T1000 (cell line): ENCODE measurements around the gene OR2T1.
"Not testable (repeated sequence)": the region's sequence is repeated elsewhere in the genome, so short reads cannot be mapped to it uniquely, and the experiment has no call there.

Source experiments
- DNase-seq: peaks from one replicate; lab custom pipeline; 2025; ENCODE audit warnings: mixed read lengths; lab: John Stamatoyannopoulos, UW

Gene OR2T1

GRCh38 chr1:248436303-248436702 is 33.5 kb downstream of the OR2T1 start:
- DNase-seq = not testable (repeated sequence)

DNA sequence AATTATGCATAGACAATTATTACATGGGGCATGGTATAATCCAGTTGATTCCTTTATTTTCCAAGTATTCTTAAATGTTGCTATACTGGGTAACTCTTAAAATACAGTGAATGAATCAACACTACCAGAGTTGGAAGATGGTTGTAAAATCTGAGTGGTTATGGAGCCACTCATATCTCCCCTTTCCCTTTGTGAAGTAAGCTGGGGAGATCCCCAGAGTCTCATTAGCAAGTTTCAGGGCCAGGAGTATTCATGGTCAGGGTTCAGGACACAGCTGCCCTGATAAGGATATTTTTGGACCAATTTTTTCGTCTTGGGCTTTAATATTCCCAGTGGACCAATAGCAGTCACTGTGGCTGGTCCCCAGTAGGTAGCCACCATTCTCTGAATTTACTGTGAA is 35.8 kb downstream of the OR2T1 start:
- not testable (repeated sequence) for DNase-seq

- not testable (repeated sequence) for DNase-seq
Observed at GRCh38 chr1:248439283-248439682, 36.4 kb downstream of the OR2T1 start.

- DNase-seq = not testable (repeated sequence)
Observed at GRCh38 chr1:248442500-248443277, 39.8 kb downstream of the OR2T1 start.

- DNase-seq = not testable (repeated sequence)
Observed at GRCh38 chr1:248444603-248445002, 41.8 kb downstream of the OR2T1 start.

- not testable (repeated sequence) for DNase-seq
Observed at GRCh38 chr1:248445399-248445798, 42.6 kb downstream of the OR2T1 start, which contains the start of gene OR2T2. OR2T2 (plus strand) TSS chr1:248445637; CDS start chr1:248452798, 7,161 bp downstream.

DNA sequence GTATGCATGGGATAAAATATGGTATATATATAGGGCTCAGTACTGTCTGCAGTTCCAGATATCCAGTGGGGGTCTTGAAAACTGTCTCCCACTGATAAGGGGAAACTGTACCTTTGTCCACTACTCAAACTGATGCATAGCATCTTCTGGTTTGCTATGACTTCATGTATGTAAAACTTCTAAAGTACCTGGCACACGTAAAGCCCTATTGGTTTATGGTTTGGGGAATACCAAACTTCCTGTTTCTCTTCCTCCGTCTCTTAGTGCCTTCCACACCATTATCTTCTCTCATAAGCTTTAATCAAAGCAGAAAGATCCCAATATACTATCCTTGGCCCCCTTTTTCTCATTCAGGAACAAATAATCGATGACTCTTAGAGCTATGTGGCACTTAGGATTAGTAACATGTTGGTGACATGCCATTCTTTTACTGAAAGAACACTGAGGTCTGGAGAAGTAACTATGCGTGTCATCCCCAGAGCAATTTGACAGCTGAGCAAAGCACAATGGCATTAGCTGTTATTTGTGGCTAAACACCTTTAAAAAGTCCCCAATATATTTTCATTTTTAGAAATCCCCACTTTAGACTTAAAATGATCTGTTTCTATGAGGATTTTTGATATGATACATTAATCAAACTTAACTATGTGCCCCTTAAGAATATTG is 45.7 kb downstream of the OR2T1 start:
- DNase-seq = not testable (repeated sequence)

GRCh38 chr1:248449821-248450465 is 47.1 kb downstream of the OR2T1 start:
- not testable (repeated sequence) for DNase-seq

GRCh38 chr1:248450466-248451145 is 47.8 kb downstream of the OR2T1 start:
- DNase-seq = not testable (repeated sequence)

DNA sequence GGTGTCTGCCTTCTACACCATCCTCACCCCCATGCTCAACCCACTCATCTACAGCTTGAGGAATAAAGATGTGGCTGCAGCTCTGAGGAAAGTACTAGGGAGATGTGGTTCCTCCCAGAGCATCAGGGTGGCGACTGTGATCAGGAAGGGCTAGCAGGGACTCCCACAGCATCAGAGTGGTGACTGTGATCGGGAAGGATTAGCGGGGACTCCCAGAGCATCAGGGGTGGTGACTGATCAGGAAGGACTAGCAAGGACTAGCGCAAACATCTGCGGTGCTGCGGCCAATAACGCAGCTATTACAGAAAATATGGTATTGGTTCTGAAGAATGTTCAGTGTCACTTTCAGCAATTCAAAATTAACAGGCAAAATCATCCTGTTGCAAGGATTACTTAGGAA is 50.8 kb downstream of the OR2T1 start:
- not testable (repeated sequence) for DNase-seq

- not testable (repeated sequence) for DNase-seq
Observed at GRCh38 chr1:248455045-248455444, 52.2 kb downstream of the OR2T1 start.

GRCh38 chr1:248456635-248457034 is 53.8 kb downstream of the OR2T1 start:
- DNase-seq = not testable (repeated sequence)
